Cardiac fibroblast (primary cell): ENCODE measurements around the gene ZNF276.

ENCODE experiments used
- DNase-seq, 2 donors: peaks; one replicate each; pipeline versions ENCODE4 v3.0.0 to v3.0.0-alpha.2; 2010; ENCODE audit warnings: low read depth in 2 of 2
- H3K4me3 ChIP-seq, 2 donors: replicated peaks in 1 of 2; 1 replicate in 1 of 2; 2 replicates in 1 of 2; pipeline ENCODE4 v1.5.1; 2011; ENCODE audit warnings: low read depth in 2 of 2, low read length in 2 of 2, mild to moderate bottlenecking in 2 of 2, moderate library complexity in 1 of 2
- TF ChIP-seq, protein P1 (sequence below): IDR thresholded peaks from one replicate; pipeline ENCODE4 v1.5.1; 2011; ENCODE audit warnings: low read depth, mild to moderate bottlenecking, low read length, inconsistent platforms

Gene ZNF276

DNA sequence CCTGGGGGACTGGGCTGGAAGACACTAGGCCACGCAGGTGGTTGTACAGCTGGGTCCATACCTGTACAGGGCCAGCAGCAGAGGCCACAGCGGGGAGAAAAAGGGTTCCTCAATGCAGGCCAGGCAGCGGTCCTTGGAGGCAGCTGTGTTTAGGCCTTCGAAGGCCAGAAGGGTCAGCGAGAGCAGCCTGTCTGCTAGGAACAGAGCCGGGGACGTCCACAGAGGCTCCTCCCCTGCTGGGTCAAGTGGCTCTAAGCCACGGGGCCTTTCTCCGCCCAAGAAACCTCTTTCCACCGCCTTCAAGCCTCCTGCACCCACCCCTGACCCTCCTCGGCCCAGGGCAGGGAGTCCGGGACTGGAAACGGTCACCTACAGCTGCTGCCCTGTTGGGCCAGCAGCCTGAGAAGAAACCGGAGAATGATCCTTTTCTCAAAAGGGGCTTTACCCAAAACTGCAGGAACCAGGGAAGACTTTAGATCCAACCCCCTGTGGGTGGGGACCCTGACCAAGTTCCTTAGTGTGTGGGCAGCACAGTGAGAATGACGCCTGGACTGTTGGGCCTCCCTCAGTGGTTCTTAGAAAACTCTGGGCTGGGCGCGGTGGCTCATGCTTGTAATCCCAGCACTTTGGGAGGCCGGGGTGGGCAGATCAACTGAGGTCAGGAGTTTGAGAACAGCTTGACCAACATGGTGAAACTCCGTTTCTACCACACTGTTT lies 11.5 kb upstream of the ZNF276 start:
- H3K4me3 ChIP-seq, result no peak overlapping the region
- TF ChIP-seq, protein P1, sequence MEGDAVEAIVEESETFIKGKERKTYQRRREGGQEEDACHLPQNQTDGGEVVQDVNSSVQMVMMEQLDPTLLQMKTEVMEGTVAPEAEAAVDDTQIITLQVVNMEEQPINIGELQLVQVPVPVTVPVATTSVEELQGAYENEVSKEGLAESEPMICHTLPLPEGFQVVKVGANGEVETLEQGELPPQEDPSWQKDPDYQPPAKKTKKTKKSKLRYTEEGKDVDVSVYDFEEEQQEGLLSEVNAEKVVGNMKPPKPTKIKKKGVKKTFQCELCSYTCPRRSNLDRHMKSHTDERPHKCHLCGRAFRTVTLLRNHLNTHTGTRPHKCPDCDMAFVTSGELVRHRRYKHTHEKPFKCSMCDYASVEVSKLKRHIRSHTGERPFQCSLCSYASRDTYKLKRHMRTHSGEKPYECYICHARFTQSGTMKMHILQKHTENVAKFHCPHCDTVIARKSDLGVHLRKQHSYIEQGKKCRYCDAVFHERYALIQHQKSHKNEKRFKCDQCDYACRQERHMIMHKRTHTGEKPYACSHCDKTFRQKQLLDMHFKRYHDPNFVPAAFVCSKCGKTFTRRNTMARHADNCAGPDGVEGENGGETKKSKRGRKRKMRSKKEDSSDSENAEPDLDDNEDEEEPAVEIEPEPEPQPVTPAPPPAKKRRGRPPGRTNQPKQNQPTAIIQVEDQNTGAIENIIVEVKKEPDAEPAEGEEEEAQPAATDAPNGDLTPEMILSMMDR, result no peak

DNA sequence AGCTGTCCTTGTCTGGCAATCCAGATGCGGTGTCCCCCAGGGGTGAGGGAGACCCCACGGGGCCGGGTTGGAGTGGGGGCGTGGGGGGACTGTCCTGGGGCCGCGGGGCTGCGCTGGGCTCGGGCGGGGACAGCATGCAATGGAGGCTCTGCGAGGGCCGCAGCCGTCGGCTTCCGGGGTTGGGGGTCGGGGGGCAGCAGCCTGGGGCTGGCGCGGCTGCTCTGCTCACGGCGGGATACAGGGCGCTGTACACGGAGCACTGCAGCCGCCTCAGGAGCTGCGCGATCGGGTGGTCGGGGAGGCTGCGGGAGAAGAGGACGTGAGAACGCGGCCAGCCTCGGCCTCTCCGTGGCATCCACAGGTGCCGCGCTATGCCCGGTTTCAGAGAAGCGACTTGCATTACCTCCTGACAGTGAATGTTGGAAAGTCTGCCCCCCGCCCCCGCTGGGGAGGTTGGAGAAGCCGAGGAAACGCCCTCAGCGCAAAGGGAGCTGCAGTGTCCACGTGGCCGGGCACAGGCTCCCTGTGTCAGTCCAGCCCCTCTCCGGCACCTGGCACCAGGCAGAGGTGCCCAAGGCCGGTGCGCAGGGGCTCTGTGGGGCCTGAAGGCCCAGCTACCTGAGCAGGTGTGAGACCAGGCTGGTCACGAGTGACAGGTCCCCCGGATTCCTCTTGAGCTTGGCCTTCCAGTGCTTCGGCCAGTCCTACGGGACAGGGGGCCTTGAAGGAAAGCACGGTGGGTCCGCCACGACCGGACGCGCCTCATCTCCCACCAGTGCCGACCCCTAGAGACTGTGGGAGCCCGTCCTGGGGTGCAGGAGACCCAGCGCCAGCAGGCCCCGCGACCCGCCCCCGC lies 10.4 kb upstream of the ZNF276 start:
- DNase-seq, result no peak
- no peak overlapping the region for H3K4me3 ChIP-seq
- TF ChIP-seq, protein P1, result no peak

More for the DNA sequence above, 11.5 kb upstream of the ZNF276 start:
- no peak for DNase-seq

DNA sequence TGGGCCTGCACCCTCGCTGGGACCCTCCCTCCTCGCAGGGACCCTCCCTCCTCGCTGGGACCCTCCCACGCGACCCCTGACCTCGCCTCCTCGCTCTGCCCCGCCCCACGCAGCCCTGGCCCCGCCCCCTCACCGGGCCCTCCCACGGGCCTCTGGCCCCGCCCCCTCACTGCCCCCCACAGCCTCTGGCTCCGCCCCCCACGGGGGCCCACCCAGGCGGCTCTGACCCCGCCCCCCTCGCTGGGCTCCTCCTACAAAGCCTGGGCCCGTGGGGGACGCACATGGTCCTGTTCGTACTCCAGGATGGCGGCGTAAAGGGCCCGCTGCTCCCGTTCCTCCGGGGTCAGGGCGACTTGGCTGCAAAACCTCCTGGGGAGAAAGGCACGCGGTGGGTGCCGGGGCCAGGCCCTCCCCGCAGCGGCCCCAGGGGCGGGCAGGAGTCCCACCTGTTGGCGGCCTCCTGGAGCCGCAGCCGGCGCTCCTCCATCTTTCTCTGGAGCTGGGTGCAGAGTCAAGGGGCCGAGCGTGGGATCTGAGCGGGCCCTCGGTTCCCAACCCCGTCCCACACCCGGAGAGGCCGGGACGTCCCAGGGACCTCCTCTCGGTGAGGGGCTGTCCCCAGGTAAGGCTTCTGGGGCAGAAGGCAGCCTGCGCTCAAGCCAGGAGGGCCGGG lies 9.6 kb upstream of the ZNF276 start:
- H3K4me3 ChIP-seq, result peak overlapping the region; percentile 53 to 64
- TF ChIP-seq, protein P1, result no peak
- DNase-seq, result peak; percentile 58 to 76

DNA sequence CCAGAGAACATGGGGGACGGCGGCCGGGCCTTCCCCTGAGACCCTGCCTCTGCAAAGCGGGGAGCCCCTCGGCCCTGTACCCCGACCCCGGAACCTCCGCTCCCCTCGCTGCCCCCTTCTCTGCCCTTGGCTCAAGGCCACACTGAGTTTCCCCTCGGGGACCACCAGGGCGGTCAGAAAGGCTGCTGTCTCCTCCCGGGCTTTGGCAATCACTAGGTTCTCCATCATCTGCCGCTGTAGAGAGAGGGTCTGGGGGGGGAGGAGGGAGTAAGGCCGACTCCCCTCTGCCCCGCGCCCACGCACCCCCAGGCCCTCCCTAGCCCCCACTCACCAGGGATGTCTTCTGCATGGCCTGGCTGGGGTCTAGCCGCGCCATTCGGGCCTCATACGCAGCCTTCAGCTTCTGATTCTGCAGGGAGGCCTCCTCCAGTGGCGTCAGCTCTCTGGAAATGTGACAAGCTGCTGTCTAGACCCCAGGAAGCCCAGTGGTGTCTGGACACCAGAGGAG lies 9.0 kb upstream of the ZNF276 start:
- TF ChIP-seq, protein P1, result no peak
- peak overlapping the region; percentile 53 to 64 for H3K4me3 ChIP-seq
- DNase-seq, result peak; percentile 16 to 37

DNA sequence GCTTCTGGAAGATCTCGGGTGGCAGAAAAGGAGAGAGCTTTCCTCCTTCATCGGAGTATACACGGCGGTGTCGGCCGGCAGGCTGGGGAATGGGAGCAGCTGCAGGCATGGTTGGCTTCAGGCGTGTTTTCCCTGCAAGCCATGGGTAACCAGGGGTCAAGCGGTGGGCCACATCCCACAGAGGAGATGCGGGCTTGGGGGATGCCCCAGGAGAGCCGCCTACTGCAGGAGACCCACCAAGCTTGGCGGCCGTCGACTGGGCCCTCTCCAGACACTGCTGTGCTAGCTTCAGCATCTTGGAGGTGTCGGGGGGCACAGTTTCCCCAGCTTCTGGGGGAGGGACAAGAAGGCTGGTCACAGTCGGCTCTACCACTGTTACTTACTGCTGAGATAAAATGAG lies 4.8 kb upstream of the ZNF276 start:
- no peak for DNase-seq
- H3K4me3 ChIP-seq, result no peak overlapping the region
- TF ChIP-seq, protein P1, result no peak

DNA sequence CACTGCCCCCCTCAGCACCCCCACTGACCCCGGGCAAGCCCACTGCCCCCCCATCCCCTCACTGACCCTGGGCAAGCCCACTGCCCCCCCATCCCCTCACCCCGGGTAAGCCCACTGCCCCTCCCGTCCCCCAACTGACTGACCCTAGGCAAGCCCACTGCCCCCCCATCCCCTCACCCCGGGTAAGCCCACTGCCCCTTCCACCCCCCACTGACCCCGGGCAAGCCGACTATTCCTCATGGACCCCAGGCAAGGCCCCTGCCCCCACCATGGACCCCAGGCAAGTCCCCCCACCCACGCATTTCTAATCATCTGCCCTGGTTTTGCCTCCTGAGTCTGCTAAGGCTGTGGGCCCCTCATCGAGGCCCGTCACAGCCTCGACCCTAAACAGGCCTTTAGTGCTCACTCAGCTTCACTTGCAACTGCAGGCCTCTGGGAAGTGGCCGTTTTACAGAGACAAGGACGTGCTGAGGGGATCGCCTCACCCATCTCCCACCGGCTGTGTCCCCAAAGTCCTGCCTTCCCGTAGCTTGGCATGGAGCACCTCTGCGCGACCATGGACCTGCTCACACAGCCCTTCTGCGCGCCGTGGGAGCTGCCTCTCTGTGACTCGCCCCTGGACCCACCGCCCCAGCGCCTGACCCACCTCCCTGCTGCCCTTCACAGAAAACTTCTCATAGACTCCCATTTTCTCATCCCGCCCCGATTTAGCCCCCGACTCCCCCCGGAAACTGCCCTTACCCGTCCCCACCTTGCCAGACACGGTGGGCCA lies 4.2 kb upstream of the ZNF276 start:
- DNase-seq, result no peak
- H3K4me3 ChIP-seq, result no peak overlapping the region
- TF ChIP-seq, protein P1, result no peak
